GM19395 (cell line): Measurements from ENCODE around the gene ZNF626.
"Not testable (repeated sequence)": the region's sequence is repeated elsewhere in the genome, so short reads cannot be mapped to it uniquely, and the experiment has no call there.

Experiments used
- ATAC-seq: cut with Tn5 transposase; IDR thresholded peaks from one replicate; pipeline ENCODE4 v1.9.1; 2021; ENCODE audit warnings: mild to moderate bottlenecking, moderate library complexity; ENCODE audit not compliant: unreplicated experiment

ZNF626 gene

GRCh38 chr19:20661150-20661819 is at the start of gene ZNF626:
Gene ZNF626 (minus strand): TSS chr19:20661571. CDS start chr19:20661446, 125 bp downstream.
- ATAC-seq: peak; percentile 98

DNA sequence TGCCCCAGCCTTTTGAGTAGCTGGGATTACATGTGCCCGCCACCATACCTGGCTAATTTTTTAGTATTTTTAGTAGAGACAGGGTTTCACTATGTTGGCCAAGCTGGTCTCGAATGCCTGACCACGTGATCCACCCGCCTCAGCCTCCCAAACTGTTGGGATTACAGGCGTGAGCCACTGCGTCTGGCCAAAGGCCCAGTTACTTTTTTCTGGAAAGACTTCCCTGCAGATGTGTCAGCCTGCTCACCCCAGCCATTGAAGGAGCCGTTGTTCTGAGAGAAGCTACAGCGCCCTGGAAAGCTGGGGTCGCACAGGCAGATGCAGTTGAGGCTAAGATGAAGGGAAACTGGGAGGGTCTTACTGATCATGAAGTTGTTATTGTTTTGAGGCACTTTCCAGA is 7.9 kb upstream of the ZNF626 start:
- ATAC-seq: no peak

DNA sequence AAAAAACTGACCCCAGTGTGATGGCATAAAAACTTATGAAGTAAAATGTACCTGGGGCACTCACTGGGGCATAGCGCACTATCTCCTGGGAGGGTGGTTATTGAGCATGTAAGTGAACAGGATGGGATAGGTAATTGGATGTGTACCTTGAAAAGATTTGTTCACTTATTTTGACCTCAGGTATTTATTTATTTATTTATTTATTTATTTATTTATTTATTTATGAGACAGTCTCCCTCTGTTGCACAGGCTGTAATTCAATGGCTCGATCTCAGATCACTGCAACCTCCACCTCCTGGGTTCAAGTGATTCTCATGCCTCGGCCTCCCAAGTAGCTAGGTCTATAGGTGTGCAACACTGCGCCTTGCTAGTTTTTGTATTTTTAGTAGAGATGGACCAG is 5.9 kb upstream of the ZNF626 start:
- ATAC-seq: no peak

GRCh38 chr19:20664901-20665781 is 3.8 kb upstream of the ZNF626 start:
- no peak for ATAC-seq

DNA sequence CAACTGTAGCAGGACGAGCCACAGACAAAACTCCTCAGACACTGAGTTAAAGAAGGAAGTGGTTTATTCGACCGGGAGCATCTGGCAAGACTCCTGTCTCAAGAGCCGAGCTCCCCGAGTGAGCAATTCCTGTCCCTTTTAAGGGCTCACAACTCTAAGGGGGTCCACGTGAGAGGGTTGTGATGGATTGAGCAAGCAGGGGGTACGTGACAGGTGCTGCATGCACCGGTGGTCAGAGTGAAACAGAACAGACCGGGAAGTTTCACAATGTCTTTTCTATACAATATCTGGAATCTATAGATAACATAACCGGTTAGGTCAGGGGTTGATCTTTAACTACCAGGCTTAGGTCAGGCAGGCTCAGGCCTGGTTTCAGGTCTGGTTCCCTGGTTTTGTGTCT is 3.1 kb upstream of the ZNF626 start:
- ATAC-seq: not testable (repeated sequence)

DNA sequence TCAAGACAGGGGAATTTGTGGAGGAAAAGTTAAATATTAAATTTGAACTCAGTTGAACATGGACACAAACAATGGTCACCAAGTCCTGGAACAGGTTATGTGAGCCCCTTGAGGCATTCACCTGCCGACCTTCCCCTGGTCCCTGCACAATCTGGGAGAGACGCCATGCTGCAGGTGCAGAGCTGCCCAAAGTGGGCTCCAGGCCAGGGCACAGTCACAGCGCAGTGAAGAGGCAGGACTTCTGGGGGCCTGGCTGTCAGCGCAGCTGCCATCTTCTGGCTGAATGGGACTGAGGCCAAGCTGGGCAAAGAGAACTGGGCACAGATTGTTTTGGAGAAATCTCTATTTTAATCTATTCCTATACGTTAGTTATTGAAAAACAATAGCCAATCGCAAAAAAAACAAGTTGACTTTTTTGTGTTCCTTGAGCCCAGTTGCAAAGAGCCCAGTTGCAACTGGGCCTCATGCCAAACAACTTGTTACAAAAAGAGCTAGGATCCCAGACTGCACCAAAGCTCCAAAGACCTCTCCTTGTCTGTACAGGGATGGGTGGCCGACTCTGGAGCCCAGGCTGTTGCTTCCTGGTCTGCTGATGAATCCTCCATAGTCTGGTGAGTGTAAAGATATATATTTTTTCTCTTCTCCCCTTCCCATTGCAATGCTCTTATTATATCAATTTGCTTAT is 1.2 kb upstream of the ZNF626 start:
- no peak for ATAC-seq

DNA sequence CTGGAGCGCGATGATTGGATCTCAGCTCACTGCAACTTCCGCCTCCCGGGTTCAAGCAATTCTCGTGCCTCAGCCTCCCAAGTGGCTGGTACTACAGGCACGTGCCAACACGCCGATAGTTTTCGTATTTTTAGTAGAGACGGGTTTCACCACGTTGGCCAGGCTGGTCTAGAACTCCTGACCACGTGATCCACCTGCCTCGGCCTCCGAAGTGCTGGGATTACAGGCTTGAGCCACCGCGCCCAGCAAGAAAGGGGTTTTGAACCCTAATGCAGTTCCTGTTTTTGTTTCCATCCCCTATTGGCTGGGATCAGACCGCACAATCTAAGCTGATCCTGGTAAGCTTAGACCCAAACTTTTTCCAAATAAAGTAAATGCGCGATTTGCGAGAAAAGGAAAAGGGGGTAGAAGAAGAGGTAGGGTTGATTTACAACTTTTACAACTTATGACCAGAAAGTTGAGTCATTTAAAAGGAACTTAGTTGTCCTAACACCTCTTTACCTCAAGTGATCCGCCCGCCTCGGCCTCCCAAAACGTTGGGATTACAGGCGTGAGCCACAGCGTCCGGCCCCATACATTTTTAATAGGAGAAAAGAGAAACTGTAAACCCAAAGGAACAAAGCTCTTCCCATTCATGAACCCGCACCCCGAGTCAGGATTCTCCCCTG is 764 bp downstream of the ZNF626 start:
- ATAC-seq: no peak

- ATAC-seq: no peak
Measured at GRCh38 chr19:20640545-20640944, 20.8 kb downstream of the ZNF626 start.

DNA sequence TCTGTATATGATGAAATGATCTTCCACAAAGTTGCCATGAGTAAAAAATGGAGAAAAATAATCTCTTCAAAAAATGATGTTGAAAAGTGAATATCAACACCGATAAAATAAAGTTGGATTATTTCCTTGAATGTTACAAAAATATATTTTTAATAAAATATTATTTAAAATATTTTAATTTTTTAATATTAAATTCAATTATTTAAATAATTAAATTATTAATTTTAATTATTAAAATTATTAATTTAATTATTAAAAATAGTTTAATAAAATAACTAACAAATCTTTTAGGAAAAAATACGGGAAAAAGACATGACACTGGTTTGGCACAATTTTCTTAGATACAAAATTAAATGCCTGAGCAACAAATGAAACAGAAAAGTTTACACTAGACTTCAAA is 21.3 kb downstream of the ZNF626 start:
- no peak for ATAC-seq

- not testable (repeated sequence) for ATAC-seq
Measured at GRCh38 chr19:20624560-20624959, 36.8 kb downstream of the ZNF626 start.

DNA sequence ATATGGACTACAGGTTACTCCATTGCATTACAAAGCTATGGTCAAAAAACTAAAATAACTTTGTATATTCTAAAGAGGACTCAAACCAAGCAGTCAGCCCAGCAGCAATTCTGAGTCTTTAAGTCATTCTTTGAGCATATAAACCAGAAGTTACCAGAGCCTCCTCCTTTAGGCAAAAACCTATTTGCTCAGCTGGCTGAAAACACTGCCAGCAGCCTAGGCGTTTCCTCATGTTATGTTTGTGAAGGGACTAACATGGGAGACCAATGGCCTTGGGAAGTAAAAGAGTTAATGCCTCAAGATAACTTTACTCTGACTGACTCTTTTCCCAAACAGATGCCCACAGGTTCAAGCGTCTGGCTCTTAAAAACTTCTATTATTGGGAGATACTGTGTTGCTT is 45.3 kb downstream of the ZNF626 start:
- no peak for ATAC-seq

GRCh38 chr19:20614971-20615370 is 46.4 kb downstream of the ZNF626 start:
- ATAC-seq: not testable (repeated sequence)

- no peak for ATAC-seq
Measured at GRCh38 chr19:20612711-20613316, 48.6 kb downstream of the ZNF626 start.

GRCh38 chr19:20611866-20612265 is 49.5 kb downstream of the ZNF626 start:
- ATAC-seq: no peak

DNA sequence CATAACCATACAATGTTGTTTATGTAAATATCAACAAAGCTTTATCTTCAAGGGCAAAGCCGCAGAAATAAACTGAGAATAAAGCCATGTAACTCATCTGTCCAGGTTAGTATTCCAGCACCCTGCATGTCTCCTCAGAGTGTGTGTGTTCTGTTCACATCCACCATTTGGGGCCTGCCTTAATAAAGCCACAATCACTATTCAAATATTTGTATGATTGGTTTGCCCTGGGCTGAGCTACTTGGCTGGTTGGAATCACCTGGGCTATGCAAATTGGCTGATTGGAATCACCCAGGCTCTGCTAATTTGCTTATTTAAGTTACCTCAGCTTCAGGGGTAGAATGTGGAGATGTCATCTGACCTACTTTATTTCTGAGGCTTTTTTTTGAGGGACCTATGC is 53.4 kb downstream of the ZNF626 start:
- ATAC-seq: no peak
